Activated CD4-positive, alpha-beta T cell treated with anti-CD3 and anti-CD28 coated beads, Interleukin-10, Interleukin-2, amounts not matched to agents 100 ng/mL and 50 ng/mL, durations not matched to agents 16 hours and 8 hours (primary cell): Measurements from ENCODE around the gene CORO2B.
"Not testable (repeated sequence)": the region's sequence is repeated elsewhere in the genome, so short reads cannot be mapped to it uniquely, and the experiment has no call there.

Experiments used
- DNase-seq: peaks from one replicate; pipeline ENCODE4 v3.0.0-alpha.2; 2020

The CORO2B gene

GRCh38 chr15:68653801-68654200, 75.0 kb downstream of the CORO2B start:
- DNase-seq: no peak

DNA sequence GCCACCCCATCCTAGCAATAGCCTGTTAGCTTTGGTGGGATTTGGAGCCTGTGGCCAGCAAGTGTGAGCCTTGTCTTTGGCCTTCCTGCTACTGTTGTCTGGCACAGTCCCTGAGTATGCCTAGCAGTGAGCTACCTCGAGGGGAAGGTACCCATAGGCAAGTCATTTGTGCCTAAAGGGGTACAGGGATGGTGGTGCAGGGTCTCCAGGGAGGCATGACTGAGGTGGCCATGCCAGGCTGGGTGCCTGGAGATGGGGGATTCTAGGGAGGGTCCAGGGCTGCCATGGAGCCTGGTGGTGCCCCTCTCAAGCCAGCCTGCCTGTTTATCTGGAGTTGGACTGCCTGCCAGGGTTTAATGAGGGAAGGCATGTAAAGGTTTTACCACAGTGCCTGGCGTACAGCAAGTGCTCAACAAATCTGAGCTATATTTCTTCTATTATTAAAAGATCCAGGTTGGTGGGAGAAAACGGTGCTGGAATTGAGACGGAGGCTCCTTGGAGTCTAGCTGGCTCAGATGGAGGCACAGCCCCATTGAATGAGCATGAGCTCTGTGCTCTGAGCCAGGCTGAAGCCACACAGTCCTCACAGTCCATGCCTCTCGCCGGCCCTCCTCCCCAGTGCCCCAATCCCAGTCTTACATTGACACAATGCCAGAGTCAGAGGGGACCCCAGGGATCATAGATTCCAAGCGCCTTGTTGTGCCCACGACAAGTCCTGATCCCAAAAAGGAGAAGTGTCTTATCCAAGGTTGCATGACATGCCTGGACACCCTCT, 76.2 kb downstream of the CORO2B start:
- no peak for DNase-seq

- DNase-seq: no peak
Measured at GRCh38 chr15:68655686-68656437, 77.1 kb downstream of the CORO2B start.

DNA sequence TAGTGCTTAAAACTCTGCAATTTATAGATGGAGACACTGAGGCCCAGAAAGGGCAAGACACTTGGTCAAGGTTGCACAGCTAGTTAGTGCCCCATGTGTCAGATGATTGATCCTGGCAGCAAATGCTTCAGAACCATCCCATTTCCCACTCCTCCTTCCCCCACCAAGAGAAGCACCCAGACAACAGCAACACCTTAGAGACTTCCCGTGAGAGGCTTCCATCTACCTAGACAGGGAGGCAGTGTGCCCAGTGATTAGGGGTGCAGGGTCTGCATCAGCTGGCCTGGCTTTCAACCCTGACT, 77.6 kb downstream of the CORO2B start:
- DNase-seq: no peak

DNA sequence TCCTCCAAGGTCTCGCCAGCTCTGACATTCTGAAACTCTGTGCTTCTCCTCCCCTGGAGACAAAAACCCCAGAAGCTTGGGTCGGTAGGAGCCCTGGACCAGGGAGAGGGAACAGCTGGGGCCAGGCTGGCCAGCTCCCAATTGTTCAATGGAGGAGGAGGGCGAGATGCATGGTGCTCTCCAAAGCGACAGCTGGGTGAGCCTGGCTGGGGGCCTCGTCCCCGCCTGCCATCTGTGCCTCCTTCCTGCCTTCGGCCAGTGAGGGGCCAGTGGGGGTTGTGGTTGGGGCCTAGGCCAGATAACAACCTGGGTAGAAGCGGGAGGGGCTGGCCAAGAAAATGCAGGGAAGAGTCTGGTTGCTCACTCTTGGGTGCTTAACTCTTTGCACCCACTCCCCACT, 79.4 kb downstream of the CORO2B start:
- DNase-seq: no peak

DNA sequence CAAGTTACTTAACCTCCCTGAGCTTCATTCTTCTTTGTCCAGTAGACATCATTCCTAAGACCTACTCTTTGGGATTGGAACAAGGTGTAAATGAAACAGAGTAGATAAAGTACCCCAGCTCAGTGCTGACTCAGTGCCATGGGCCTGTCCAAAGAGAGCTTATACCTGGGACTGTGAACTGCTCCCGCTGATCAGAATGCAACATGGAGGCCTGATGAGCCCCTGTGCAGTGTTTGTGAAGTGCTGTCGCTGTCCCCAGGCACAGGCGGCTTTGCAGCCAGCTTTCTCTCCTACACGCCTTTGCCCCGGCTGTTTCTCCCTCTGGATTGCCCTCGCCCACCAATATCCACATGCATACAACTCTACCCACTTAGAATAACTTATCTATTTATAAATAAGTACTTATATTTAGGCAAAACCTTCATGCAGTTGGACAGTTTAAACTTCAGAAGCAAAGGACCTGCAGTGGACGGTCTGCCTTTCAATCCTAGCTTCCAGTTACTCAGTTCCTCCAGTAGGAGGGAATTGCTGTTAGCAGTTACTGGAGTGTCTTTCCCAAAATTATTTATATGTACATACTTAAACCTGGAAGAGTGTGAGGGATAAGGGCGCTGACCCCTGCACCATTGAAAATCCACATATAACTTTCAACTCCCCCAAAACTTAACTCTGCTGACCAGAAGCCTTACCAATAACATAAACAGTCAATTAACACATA, 80.0 kb downstream of the CORO2B start:
- DNase-seq: no peak

GRCh38 chr15:68663526-68663925, 84.7 kb downstream of the CORO2B start:
- no peak for DNase-seq

DNA sequence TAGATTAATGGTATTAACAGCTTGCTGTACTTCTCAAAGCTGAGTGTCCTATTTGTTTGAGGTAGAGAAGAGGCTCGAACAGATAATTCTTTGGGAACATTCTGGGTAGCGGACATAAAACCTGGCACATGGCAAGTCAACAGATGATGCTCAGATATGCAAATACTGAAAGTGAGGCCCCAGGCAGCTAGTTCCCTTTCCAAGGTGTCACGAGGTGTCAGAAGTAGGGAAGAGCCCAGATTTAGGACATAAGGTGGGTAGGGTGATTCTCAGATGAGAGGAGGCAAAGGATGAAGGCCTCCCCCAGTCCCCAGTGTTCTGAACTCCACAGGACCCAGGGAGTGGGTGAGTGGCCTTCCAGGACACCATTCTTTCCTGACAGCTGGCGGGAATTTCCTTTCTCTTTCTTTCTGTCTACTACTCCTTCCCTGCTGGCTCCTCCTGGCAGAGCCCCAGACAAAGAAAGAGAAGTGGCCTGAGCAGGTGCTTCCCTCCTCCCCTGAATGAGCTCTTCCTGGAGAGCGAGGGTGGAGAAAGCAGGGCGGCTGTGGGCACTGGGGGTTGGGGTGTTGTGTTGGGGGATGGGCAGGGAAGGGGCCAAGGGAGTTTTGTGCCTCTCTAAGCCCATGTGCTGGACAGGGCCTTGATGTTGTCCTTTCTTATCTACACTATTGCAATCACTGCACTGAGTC, 87.5 kb downstream of the CORO2B start:
- no peak for DNase-seq

DNA sequence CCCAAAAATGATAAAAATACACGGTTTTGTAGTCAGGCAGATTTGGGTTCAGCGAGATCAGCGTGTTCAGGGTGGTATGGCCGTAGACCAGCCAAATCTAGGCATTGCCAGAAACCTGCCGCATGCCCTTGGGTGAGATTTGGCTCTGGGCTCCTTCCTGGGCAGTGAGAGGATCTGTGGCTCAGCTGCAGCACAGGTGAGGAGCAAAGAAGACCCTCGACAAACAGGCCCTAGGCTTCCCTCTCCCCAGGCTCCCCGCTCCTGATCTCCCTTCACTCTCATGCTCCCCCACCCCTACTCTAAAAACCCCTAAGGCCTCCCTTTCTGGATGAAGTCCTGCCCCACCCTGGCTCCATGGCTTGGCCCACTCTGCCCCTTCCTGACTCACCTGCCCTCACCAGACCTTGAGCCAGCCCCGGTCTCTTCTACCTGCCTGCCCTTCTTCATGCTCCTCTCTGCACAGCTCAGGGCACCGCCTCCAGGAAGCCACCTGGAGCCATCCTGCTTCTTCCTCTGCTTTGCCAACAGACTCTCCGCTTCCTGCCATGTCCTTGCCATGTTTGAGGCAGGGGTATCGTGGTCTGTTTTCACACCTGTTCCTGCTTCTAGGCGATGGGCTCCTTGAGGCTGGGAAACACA, 88.1 kb downstream of the CORO2B start:
- no peak for DNase-seq

DNA sequence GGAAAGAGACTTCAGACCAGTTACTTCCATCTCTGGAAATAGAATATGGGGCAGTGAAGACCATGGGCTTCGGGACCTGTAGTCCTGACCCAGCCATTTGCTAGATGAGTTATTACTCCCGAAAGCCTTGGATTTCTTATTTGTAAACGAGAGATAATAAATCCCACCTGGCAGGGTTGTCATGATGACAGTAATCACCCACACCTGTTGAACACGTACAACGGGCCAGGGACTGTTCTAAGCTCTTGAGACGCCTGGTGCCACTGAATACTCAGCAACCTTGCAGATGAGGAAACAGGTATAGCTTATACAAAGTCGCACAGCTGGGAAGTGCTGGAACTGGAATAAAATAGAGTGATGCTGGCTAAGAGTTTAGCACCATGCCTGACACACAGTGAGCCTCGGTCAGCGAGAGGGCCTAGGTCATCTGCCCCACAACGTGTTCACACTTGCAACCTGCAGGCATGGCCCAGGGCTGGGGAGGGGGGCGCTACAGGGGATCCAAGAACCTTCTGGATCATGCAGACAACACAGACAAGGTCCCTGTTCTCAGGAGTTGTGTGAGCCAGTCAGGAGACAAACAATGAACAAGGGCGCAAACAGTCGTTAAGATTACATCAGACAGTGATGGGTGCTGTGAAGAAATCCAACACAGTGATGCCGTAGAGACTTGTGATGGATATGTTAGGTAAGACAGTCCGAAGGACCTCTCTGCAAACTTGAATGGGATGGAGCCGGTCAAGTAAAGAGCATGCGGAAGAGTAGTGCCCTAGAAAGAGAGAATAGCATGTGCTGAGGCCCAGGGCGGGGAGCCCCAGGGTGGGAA, 89.2 kb downstream of the CORO2B start:
- no peak for DNase-seq

GRCh38 chr15:68668926-68669600, 90.3 kb downstream of the CORO2B start:
- DNase-seq: no peak

GRCh38 chr15:68672251-68672650, 93.5 kb downstream of the CORO2B start:
- no peak for DNase-seq

DNA sequence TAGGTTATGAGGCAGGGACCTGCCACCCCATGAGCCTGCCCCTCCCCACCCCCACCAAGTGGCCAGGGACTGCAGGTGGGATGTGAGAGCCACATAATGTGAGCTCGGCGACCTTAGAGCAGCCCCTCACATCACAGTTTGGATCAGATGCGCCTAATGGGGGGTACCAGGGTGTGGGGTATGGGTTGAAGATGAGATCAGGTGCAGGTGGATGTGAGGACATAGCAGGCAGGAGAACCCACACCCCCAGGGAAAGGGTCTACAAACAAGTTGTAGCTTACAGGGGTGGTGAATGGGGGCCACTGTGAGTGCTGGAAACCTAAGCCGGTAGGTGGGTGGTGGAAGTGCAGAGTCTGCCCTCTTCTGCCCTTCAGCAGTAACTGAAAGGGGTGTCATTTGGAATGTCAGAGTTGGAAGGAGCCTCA, 94.0 kb downstream of the CORO2B start:
- DNase-seq: no peak

DNA sequence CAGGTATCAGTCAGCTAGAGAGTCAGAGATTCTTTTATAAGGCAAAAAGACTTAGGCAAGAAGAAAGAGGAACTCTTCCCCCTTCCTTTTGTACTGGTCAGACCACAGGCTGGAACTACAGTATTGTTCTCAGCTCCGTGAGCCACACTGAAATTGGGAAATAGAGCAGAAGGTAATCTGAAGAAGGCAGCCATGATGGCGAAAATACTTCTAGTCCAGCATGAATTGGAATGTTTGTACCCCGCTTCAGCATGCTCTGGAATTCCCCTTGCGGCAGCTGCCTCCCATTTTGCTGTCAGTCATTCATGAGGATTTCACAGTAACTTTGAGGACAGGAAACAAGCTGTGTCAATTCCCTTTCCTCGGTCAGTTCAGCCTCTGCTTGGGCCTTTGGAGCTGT, 96.2 kb downstream of the CORO2B start:
- DNase-seq: no peak

DNA sequence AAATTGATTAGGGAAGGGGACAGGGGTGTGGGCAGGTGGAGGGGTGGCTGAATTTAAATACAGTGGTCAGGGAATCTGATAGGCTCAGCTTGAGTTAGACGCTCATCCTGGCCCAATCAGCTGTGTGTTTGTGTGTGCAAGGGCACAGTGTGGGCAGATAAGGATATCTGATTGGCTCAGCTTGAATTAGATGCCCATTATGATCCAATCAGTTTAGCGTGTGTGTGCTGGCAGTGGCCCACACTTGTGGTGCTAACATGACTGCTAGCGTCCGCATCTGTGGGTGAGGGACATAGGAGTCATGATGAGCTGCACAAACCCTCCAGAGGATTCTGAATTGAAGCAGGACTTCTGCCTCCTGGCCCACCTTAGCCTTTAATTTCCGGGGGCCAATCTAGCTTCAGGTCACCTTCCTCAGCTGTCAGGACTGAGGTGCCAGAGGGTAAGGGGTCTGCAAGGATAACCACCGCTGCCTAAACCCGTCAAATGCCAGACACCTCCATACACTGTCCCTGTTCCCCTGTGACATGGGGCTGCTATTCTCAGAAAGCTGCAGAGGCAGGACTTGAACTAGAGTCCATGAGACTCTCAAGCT, 97.3 kb downstream of the CORO2B start:
- no peak for DNase-seq

- DNase-seq: no peak
Measured at GRCh38 chr15:68676926-68677325, 98.1 kb downstream of the CORO2B start.

DNA sequence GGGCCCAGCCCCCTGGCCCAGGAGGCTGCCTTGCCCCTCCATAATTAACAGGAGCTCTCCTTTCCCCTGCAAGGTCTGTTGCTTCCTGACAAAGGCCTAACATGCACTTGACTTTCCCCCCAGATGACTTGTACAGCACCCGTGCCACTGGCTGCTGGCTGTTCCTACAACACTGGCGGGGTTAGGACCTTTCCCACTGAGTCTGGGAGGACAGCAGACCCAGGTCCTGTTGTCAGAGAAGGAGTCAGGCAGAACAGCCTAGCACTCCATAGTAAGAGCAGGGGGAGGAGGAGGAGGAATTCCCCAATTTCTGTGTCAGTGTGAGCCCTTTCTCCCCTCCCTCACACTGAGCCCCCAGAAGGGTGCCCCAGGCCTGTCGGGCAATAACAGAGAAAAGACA, 99.2 kb downstream of the CORO2B start:
- DNase-seq: no peak

DNA sequence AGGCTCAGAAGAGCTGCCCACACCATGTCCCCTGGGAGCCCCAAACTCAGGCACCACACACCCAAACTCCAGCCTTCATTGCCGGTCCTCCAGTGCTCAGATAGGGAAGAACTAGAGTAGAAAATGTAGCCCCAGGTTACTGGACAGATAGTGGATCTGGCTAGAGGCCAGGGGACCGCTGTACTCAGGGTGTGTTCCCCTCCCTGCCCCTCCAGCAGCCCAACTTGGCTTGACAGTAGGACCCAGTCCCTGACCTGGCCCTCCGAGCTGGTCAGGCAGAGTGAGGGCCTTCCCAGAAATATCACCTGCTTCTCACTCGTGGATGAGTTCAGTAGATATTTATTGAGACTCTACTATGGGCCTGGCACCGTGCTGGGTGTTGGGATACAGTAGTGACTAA, 100.0 kb downstream of the CORO2B start:
- DNase-seq: no peak

DNA sequence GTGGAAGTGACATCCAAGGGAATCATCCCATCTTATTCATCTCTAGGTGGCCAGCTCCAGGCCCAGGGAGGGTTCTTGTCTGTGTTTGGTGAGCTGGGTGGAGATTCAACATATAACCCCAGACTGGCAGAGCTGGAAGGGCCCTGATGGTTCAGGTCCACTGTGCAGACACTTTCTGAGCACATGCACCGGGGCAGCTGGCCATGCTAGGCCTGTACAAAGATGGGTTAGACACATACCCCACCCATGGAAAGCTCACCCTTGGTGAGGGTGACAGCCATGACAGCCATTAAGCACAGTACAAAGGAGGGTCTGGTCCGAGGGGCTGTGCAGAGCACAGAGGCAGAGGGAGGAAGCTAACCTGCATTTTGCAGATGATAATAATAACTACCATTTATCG, 100.4 kb downstream of the CORO2B start:
- no peak for DNase-seq

GRCh38 chr15:68679961-68680371, 101.2 kb downstream of the CORO2B start:
- no peak for DNase-seq

- DNase-seq: not testable (repeated sequence)
Measured at GRCh38 chr15:68680756-68681155, 102.0 kb downstream of the CORO2B start.
